HL-60 (cell line): ENCODE data around the gene DLD.

Source experiments
- DNase-seq, 2 experiments: peaks; one replicate each; pipeline ENCODE4 v3.0.0-alpha.2; 2010 to 2020; ENCODE audit warnings: low read depth in 1 of 2, low spot score in 1 of 2
- H3K27ac ChIP-seq: fragments of 250-450 bp; sonication (Bioruptor Pico); replicated peaks from 2 replicates; pipeline ENCODE4 v1.5.1; 2020; ENCODE audit warnings: mild to moderate bottlenecking, moderate library complexity
- H3K27me3 ChIP-seq: fragments of 250-450 bp; sonication (Bioruptor Pico); 2 replicates; pipeline ENCODE4 v1.5.1; 2021; ENCODE audit warnings: mild to moderate bottlenecking, moderate library complexity; ENCODE audit not compliant: insufficient read depth, poor library complexity, severe bottlenecking
- H3K4me3 ChIP-seq: replicated peaks from 2 replicates; pipeline ENCODE4 v1.5.1; 2011; ENCODE audit warnings: mild to moderate bottlenecking, control low read depth, low read length; ENCODE audit not compliant: insufficient read depth
- CTCF ChIP-seq: IDR thresholded peaks from one replicate; pipeline ENCODE4 v1.5.1; 2011; ENCODE audit warnings: low read length, control low read depth, inconsistent platforms; ENCODE audit not compliant: insufficient read depth
- GABPA ChIP-seq: IDR thresholded peaks from 2 replicates; pipeline ENCODE4 v1.6.1; 2012; ENCODE audit warnings: low read depth
- POLR2AphosphoS5 ChIP-seq: IDR thresholded peaks from 2 replicates; pipeline ENCODE4 v1.6.1; 2012; ENCODE audit warnings: low read depth
- REST ChIP-seq: IDR thresholded peaks from 2 replicates; pipeline ENCODE4 v1.6.1; 2012; ENCODE audit warnings: low read depth; ENCODE audit not compliant: insufficient replicate concordance
- SPI1 ChIP-seq: IDR thresholded peaks from 2 replicates; pipeline ENCODE4 v1.6.1; 2012; ENCODE audit warnings: low read depth, mild to moderate bottlenecking, borderline replicate concordance

Gene DLD

GRCh38 chr7:107924841-107925504, 34.0 kb downstream of the DLD start:
- H3K4me3 ChIP-seq = no peak overlapping the region
- H3K27ac ChIP-seq = peak overlapping the region; percentile 24; the same call in 1 of the 2 replicates
- peak in 1 of 2 experiments; percentile 63 for DNase-seq
- TF ChIP-seq GABPA = no peak
- no peak for TF ChIP-seq CTCF
- no peak for TF ChIP-seq SPI1
- no peak for TF ChIP-seq POLR2AphosphoS5
- no peak for TF ChIP-seq REST
- no peaks in the 10 kb centered on the region for H3K27me3 ChIP-seq

GRCh38 chr7:107926481-107926880, 35.5 kb downstream of the DLD start:
- TF ChIP-seq SPI1 = no peak
- TF ChIP-seq POLR2AphosphoS5 = no peak
- no peak for TF ChIP-seq GABPA
- TF ChIP-seq REST = no peak
- no peak for TF ChIP-seq CTCF
- Histone ChIP-seq H3K4me3 (no peak overlapping the region), H3K27ac (no peak overlapping the region), H3K27me3 (no peaks in the 10 kb centered on the region)
- DNase-seq = no peak

GRCh38 chr7:107931740-107932515, 40.9 kb downstream of the DLD start:
- H3K27ac ChIP-seq = no peak overlapping the region
- no peak overlapping the region for H3K4me3 ChIP-seq
- no peaks in the 10 kb centered on the region for H3K27me3 ChIP-seq
- TF ChIP-seq SPI1 (no peak), GABPA (no peak), REST (no peak), CTCF (no peak), POLR2AphosphoS5 (no peak)
- no peak for DNase-seq
